Measurements from ENCODE around the gene DGKZ.

DGKZ gene

DNA sequence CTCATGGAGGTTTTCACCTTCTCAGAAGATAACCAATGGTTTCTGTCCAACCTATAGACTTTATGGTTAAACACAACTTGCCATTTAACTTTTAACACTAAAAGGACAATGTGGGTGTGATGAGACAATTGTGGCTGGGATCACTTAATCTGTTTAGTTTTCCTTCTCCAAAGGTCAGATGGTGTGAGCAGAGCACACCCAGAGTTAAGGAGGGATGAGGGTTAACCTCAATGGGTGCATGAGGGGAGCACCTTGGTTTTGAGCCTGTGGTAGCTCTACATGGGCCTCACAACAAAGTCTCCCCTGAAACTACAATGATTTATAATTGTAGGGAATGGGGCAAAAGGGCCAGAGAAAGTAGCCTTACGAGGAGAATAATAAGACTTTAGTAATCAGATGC, 73.2 kb downstream of the DGKZ start:
- no peak overlapping the region for H3K4me3 ChIP-seq (ENCODE audit: low read length in 2 of 2)
- H2BK12ac ChIP-seq (ENCODE audit: low read length), result no peak overlapping the region
- no peak overlapping the region for H2BK120ac ChIP-seq (ENCODE audit: low read depth, low read length)
- no peak overlapping the region for H4K8ac ChIP-seq (ENCODE audit: low read depth, low read length)
- no peaks in the 10 kb centered on the region for H3K9me3 ChIP-seq (replicated peaks in 1 of 2; ENCODE audit: control insufficient read depth in 2 of 2, insufficient read depth in 1 of 2, low read depth in 1 of 2, low read length in 2 of 2)
- no peak overlapping the region for H2BK15ac ChIP-seq (ENCODE audit: low read length)
- no peaks in the 10 kb centered on the region for H3K27me3 ChIP-seq (ENCODE audit: control insufficient read depth in 3 of 3, insufficient read depth in 3 of 3, low read depth in 1 of 3, low read length in 3 of 3)
- no peak overlapping the region for H3K23ac ChIP-seq (ENCODE audit: low read depth, low read length, poor library complexity)
- no peak overlapping the region for H3K14ac ChIP-seq (ENCODE audit: low read length)
- no peak overlapping the region for H2AK5ac ChIP-seq (ENCODE audit: low read depth, low read length)
- WGBS, 2 donors (ENCODE audit: extremely low coverage in 2 of 2, insufficient read length in 2 of 2, insufficient replicate concordance in 1 of 2), result no CpG with 5 or more reads among the region's 1 CpG
- H2BK5ac ChIP-seq (ENCODE audit: low read length), result no peak overlapping the region
- no peak overlapping the region for H3K4me2 ChIP-seq (ENCODE audit: insufficient read depth, low read length, poor library complexity, severe bottlenecking)
- H3K18ac ChIP-seq (ENCODE audit: low read length), result no peak overlapping the region
- no peak overlapping the region for H3K9ac ChIP-seq (ENCODE audit: low read depth, low read length, poor library complexity)
- H2AFZ ChIP-seq (ENCODE audit: low read length), result no peak overlapping the region
- DNase-seq (ENCODE audit: low spot score), result no peak
- no peak overlapping the region for H4K91ac ChIP-seq (ENCODE audit: low read depth, low read length, poor library complexity)
- H3K4ac ChIP-seq (ENCODE audit: low read length), result no peak overlapping the region
- peaks cover 7 to 38% of the 10 kb centered on the region in 2 donors for H3K36me3 ChIP-seq (replicated peaks in 1 of 2; ENCODE audit: control insufficient read depth in 2 of 2, insufficient read depth in 2 of 2, low read length in 2 of 2)
- no peak overlapping the region for H3K27ac ChIP-seq (replicated peaks; ENCODE audit: low read length)
- H3K79me1 ChIP-seq (ENCODE audit: low read depth, low read length), result no peaks in the 10 kb centered on the region
- H3K4me1 ChIP-seq (ENCODE audit: control insufficient read depth in 2 of 2, insufficient read depth in 1 of 2, low read depth in 1 of 2, low read length in 2 of 2), result peaks cover 6% of the 10 kb centered on the region in 2 donors

DNA sequence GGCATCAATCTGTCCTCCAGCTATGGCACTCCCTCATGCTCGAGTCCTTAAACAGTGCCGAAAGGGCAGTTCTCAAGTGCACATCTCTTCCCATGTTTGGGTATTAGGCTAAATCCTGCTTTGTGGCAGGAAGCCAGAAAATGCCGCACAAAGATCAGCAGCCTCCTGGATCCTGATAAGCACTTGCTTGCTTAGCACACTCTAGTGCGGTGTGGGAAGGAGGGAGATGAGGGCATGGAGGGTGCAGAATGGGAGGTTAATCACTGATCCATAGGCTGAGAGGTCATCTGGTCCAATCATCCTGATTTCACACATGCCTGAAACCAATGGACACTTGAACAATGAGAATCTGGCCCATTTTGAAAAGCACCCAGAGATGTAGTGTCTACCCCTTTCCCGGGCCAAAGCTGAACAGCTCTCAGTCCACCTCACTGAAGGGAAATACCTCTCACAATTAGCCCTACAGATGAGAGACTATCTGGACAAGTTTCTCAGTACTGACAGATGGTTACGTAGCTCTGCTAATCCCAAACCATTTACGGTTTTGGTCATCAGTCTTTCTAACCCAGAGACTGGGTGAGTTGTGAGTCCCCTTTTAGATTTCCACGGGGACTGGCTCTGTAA, 74.1 kb downstream of the DGKZ start:
- Histone ChIP-seq H3K4me1 (ENCODE audit: control insufficient read depth in 2 of 2, insufficient read depth in 1 of 2, low read depth in 1 of 2, low read length in 2 of 2) (peaks cover 6% of the 10 kb centered on the region in 2 donors), H3K18ac (ENCODE audit: low read length) (no peak overlapping the region), H3K36me3 (replicated peaks in 1 of 2; ENCODE audit: control insufficient read depth in 2 of 2, insufficient read depth in 2 of 2, low read length in 2 of 2) (peaks cover 2 to 34% of the 10 kb centered on the region in 2 donors), H3K23ac (ENCODE audit: low read depth, low read length, poor library complexity) (no peak overlapping the region), H3K27me3 (ENCODE audit: control insufficient read depth in 3 of 3, insufficient read depth in 3 of 3, low read depth in 1 of 3, low read length in 3 of 3) (no peaks in the 10 kb centered on the region), H4K8ac (ENCODE audit: low read depth, low read length) (no peak overlapping the region), H3K9ac (ENCODE audit: low read depth, low read length, poor library complexity) (no peak overlapping the region), H4K91ac (ENCODE audit: low read depth, low read length, poor library complexity) (no peak overlapping the region), H2AK5ac (ENCODE audit: low read depth, low read length) (no peak overlapping the region), H3K79me1 (ENCODE audit: low read depth, low read length) (no peaks in the 10 kb centered on the region), H2AFZ (ENCODE audit: low read length) (no peak overlapping the region), H3K4ac (ENCODE audit: low read length) (no peak overlapping the region), H3K27ac (replicated peaks; ENCODE audit: low read length) (no peak overlapping the region), H2BK120ac (ENCODE audit: low read depth, low read length) (no peak overlapping the region), H2BK5ac (ENCODE audit: low read length) (no peak overlapping the region), H3K14ac (ENCODE audit: low read length) (no peak overlapping the region), H3K9me3 (replicated peaks in 1 of 2; ENCODE audit: control insufficient read depth in 2 of 2, insufficient read depth in 1 of 2, low read depth in 1 of 2, low read length in 2 of 2) (no peaks in the 10 kb centered on the region), H2BK12ac (ENCODE audit: low read length) (no peak overlapping the region), H3K4me2 (ENCODE audit: insufficient read depth, low read length, poor library complexity, severe bottlenecking) (no peak overlapping the region), H2BK15ac (ENCODE audit: low read length) (no peak overlapping the region), H3K4me3 (ENCODE audit: low read length in 2 of 2) (no peak overlapping the region)
- no peak for DNase-seq (ENCODE audit: low spot score)
- no CpG with 5 or more reads among the region's 8 CpGs for WGBS, 2 donors (ENCODE audit: extremely low coverage in 2 of 2, insufficient read length in 2 of 2, insufficient replicate concordance in 1 of 2)

DNA sequence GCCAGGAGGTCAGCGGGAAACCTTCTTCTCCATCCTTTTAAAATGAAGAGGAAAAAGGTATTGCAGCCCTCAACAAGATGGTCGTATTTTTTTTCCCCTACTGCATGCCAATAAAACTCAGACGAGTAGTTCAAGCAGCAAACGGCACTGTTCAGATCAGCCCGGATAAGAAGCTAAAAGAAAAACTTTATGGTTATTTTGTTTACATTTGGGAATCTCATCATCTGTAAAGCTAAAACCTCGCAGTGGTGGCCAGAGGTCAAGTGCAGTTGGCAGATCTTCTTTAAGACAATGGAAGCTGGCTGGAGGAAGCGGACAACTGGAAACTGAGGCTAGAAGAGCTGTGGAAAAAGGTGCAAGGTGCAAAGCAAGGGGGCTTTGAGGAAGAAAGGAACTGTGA, 75.3 kb downstream of the DGKZ start:
- H4K8ac ChIP-seq (ENCODE audit: low read depth, low read length), result no peak overlapping the region
- H3K27ac ChIP-seq (replicated peaks; ENCODE audit: low read length), result no peak overlapping the region
- no peak overlapping the region for H2AFZ ChIP-seq (ENCODE audit: low read length)
- H3K79me1 ChIP-seq (ENCODE audit: low read depth, low read length), result no peaks in the 10 kb centered on the region
- H4K91ac ChIP-seq (ENCODE audit: low read depth, low read length, poor library complexity), result no peak overlapping the region
- WGBS, 2 donors (ENCODE audit: extremely low coverage in 2 of 2, insufficient read length in 2 of 2, insufficient replicate concordance in 1 of 2), result no CpG with 5 or more reads among the region's 7 CpGs
- H3K4me1 ChIP-seq (ENCODE audit: control insufficient read depth in 2 of 2, insufficient read depth in 1 of 2, low read depth in 1 of 2, low read length in 2 of 2), result peaks cover 5 to 6% of the 10 kb centered on the region in 2 donors
- no peaks in the 10 kb centered on the region for H3K9me3 ChIP-seq (replicated peaks in 1 of 2; ENCODE audit: control insufficient read depth in 2 of 2, insufficient read depth in 1 of 2, low read depth in 1 of 2, low read length in 2 of 2)
- no peak overlapping the region for H3K4me2 ChIP-seq (ENCODE audit: insufficient read depth, low read length, poor library complexity, severe bottlenecking)
- no peak overlapping the region for H2BK12ac ChIP-seq (ENCODE audit: low read length)
- DNase-seq (ENCODE audit: low spot score), result no peak
- no peak overlapping the region for H2BK5ac ChIP-seq (ENCODE audit: low read length)
- H2BK15ac ChIP-seq (ENCODE audit: low read length), result no peak overlapping the region
- no peak overlapping the region for H3K14ac ChIP-seq (ENCODE audit: low read length)
- H3K4me3 ChIP-seq (ENCODE audit: low read length in 2 of 2), result no peak overlapping the region
- peaks cover 2 to 32% of the 10 kb centered on the region in 2 donors for H3K36me3 ChIP-seq (replicated peaks in 1 of 2; ENCODE audit: control insufficient read depth in 2 of 2, insufficient read depth in 2 of 2, low read length in 2 of 2)
- H3K23ac ChIP-seq (ENCODE audit: low read depth, low read length, poor library complexity), result no peak overlapping the region
- no peak overlapping the region for H3K4ac ChIP-seq (ENCODE audit: low read length)
- no peaks in the 10 kb centered on the region for H3K27me3 ChIP-seq (ENCODE audit: control insufficient read depth in 3 of 3, insufficient read depth in 3 of 3, low read depth in 1 of 3, low read length in 3 of 3)
- no peak overlapping the region for H2BK120ac ChIP-seq (ENCODE audit: low read depth, low read length)
- no peak overlapping the region for H2AK5ac ChIP-seq (ENCODE audit: low read depth, low read length)
- no peak overlapping the region for H3K18ac ChIP-seq (ENCODE audit: low read length)
- no peak overlapping the region for H3K9ac ChIP-seq (ENCODE audit: low read depth, low read length, poor library complexity)

DNA sequence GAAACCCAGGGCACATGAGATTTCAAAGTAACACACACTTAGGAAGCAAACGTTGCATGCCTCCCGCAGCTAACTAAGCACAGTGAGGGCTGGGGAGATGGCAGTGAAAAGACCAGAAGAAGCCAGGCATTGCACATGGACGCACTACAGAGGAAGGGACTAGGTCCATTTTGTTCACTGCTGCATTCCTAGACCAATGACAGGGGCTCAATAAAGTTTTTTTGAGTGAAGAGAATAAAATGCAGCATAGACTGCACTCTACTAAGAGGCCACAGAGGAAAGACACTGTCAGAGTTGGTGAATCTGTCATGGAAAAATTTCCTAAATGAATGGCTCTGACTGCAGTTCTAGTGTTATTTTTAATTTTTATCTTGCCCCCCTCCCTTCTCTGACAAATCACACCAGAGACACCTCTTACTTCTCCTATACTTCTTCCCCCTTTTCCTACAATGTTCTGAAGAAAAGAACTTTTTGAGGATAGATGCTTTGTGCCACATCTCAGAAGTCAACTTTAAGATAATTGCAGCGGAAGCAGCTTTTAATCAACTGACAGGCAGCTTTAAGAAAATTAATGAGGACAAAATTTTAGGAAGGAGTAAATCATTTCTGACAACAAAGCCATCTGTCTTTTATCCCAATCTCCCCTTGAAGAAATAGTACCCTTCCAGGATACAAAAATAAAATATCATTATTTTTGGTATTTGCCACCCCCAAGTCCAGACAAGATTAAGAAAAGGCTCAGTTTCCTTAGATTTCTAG, 79.1 kb downstream of the DGKZ start:
- no peaks in the 10 kb centered on the region for H3K9me3 ChIP-seq (replicated peaks in 1 of 2; ENCODE audit: control insufficient read depth in 2 of 2, insufficient read depth in 1 of 2, low read depth in 1 of 2, low read length in 2 of 2)
- H2BK5ac ChIP-seq (ENCODE audit: low read length), result no peak overlapping the region
- no peak overlapping the region for H3K27ac ChIP-seq (replicated peaks; ENCODE audit: low read length)
- no peak for DNase-seq (ENCODE audit: low spot score)
- H3K4me3 ChIP-seq (ENCODE audit: low read length in 2 of 2), result no peak overlapping the region
- no peak overlapping the region for H3K4ac ChIP-seq (ENCODE audit: low read length)
- no peak overlapping the region for H3K4me2 ChIP-seq (ENCODE audit: insufficient read depth, low read length, poor library complexity, severe bottlenecking)
- no peak overlapping the region for H2BK120ac ChIP-seq (ENCODE audit: low read depth, low read length)
- no peaks in the 10 kb centered on the region for H3K4me1 ChIP-seq (ENCODE audit: control insufficient read depth in 2 of 2, insufficient read depth in 1 of 2, low read depth in 1 of 2, low read length in 2 of 2)
- no peak overlapping the region for H3K23ac ChIP-seq (ENCODE audit: low read depth, low read length, poor library complexity)
- H2BK12ac ChIP-seq (ENCODE audit: low read length), result no peak overlapping the region
- peaks cover 8 to 32% of the 10 kb centered on the region in 2 donors for H3K36me3 ChIP-seq (replicated peaks in 1 of 2; ENCODE audit: control insufficient read depth in 2 of 2, insufficient read depth in 2 of 2, low read length in 2 of 2)
- no peak overlapping the region for H2BK15ac ChIP-seq (ENCODE audit: low read length)
- no peaks in the 10 kb centered on the region for H3K27me3 ChIP-seq (ENCODE audit: control insufficient read depth in 3 of 3, insufficient read depth in 3 of 3, low read depth in 1 of 3, low read length in 3 of 3)
- H2AFZ ChIP-seq (ENCODE audit: low read length), result no peak overlapping the region
- H3K9ac ChIP-seq (ENCODE audit: low read depth, low read length, poor library complexity), result no peak overlapping the region
- no peak overlapping the region for H3K18ac ChIP-seq (ENCODE audit: low read length)
- no peak overlapping the region for H4K8ac ChIP-seq (ENCODE audit: low read depth, low read length)
- H3K14ac ChIP-seq (ENCODE audit: low read length), result no peak overlapping the region
- no CpG with 5 or more reads among the region's 4 CpGs for WGBS, 2 donors (ENCODE audit: extremely low coverage in 2 of 2, insufficient read length in 2 of 2, insufficient replicate concordance in 1 of 2)
- no peaks in the 10 kb centered on the region for H3K79me1 ChIP-seq (ENCODE audit: low read depth, low read length)
- no peak overlapping the region for H4K91ac ChIP-seq (ENCODE audit: low read depth, low read length, poor library complexity)
- no peak overlapping the region for H2AK5ac ChIP-seq (ENCODE audit: low read depth, low read length)

All from neuronal stem cell (in vitro differentiated cells).